Stimulated activated CD4-positive, alpha-beta T cell treated with anti-CD3 and anti-CD28 coated beads, Interleukin-2, amount 100 ng/mL, for 24 hours (primary cell): Measurements from ENCODE around the gene VAV1.
A peak's percentile ranks its signal among the peaks of the same experiment; 100 is the strongest.
"Not testable (repeated sequence)": the region's sequence is repeated elsewhere in the genome, so short reads cannot be mapped to it uniquely, and the experiment has no call there.

ENCODE experiments used
- DNase-seq, 2 donors: peaks; one replicate each; pipeline ENCODE4 v3.0.0-alpha.2; 2020

The VAV1 gene

DNA sequence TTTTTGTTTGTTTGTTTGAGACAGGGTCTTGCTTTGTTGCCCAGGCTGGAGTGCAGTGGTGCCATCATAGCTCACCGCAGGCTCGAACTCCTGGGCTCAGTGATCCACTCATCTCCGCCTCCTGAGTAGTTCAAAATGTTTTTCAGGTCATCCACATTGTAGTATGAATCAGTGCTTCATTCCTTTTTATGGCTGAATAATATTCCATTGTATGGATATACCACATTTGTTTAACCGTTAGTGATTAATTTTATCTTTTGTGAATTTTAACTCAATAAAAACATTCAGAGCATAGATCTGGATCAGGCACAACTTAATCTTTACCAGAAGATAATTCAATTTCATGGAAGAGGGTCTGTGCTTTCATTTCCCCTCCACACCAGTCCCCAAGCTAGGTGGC is 47.7 kb downstream of the VAV1 start:
- DNase-seq, result no peak

DNA sequence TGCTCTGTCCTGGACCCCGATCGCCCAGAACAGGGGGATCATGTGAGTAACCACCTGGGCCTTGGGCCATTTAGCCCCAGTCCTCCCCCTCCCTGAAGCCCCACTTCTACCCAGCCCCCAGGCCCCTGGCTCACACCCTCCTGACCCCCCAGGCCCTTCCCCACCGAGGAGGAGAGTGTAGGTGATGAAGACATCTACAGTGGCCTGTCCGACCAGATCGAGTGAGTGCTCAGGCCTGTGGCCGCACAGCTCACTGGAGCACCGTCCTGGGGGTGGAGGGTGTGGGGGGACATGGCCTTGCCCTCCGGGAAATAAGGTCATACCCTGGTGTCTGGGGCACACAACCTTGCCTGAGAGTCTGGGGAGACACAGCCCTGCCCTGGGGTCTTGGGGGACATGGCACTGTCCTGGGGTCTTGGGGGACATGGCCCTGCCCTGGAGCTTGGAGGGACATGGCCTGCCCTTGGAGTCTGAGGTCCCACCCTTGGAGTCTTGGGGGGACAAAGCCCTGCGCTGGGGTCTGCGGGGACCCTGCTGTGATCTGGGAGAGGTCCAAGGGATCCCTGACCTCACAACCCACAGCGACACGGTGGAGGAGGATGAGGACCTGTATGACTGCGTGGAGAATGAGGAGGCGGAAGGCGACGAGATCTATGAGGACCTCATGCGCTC is 49.3 kb downstream of the VAV1 start:
- no peak for DNase-seq

DNA sequence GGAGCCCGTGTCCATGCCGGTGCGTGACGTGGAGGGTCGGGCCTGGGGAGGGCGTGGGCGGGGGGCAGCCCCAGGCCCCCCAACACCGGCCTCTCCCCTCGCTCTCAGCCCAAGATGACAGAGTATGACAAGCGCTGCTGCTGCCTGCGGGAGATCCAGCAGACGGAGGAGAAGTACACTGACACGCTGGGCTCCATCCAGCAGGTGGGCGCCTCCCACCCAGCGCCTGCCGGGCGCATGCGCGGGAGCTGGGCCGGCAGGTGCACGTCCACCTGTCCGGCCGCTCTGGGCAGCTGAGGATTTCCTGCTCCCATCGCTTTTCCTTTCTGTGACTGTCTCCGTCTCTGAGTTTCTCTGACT is 49.8 kb downstream of the VAV1 start:
- no peak for DNase-seq

DNA sequence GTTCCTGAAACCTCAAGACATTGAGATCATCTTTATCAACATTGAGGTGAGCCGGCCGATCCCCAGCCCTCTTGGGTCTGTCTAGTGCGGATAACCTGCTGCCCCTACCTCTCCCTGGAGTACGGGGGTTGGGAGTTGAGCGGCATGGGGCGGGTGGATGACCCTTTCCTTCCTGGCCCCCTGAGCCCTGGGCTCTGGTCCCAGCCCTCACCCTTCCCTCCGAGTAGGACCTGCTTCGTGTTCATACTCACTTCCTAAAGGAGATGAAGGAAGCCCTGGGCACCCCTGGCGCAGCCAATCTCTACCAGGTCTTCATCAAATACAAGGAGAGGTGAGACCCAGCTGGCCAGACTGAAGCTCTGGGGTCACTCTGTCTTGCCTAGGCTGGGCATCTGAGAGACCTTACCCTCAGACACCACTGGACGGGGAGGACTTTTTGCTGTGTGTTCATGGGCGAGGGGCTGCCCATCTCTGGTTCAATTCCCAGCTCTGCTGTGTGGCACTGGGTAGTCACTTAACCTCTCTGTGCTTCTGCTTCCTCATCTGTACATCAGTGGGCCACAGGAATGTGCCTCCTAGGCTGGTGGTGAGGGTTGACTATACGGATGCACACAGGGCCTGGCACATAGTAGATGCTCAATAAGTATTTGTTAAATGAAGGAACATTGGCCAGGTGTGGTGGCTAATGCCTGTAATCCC is 52.7 kb downstream of the VAV1 start:
- no peak for DNase-seq

DNA sequence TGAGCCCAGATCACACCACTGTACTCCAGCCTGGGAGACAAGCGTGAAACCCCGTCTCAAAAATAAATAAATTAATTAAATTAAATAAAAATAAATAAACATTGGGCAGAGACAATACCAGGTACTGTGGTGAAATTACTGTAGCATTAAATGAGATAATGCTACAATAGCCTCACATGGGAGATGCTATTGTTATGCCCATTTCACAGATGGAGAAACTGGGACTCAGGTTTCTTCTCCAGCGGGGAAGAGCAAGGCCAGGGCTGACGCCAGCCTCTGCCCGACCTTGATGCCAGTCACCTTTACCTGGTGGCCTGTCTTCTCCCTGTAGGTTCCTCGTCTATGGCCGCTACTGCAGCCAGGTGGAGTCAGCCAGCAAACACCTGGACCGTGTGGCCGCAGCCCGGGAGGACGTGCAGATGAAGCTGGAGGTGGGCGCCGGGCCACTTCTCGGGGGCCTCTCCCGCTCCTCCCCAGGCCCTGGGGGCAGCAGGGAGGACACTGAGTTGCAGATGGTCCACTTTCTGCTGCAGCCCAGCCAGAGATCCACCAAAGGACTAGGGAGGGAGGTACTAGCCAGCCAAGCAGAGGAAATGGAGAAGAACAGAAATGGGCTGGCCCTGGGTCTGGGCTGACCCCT is 53.9 kb downstream of the VAV1 start:
- DNase-seq, result no peak

DNA sequence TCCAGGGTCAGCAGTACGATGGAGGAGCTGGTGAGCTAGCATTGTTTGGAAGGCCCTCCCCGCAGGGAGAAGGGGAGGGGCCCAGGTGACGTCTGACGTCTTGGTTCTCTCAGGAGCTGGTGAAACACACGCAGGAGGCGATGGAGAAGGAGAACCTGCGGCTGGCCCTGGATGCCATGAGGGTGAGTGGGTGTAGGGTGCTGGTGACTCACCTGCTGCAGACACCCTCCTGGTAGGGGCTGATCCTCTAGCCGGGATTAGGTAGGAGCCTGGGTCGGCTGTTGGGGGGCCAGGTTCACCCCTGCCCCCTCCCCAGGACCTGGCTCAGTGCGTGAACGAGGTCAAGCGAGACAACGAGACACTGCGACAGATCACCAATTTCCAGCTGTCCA is 55.8 kb downstream of the VAV1 start:
- DNase-seq, result no peak

DNA sequence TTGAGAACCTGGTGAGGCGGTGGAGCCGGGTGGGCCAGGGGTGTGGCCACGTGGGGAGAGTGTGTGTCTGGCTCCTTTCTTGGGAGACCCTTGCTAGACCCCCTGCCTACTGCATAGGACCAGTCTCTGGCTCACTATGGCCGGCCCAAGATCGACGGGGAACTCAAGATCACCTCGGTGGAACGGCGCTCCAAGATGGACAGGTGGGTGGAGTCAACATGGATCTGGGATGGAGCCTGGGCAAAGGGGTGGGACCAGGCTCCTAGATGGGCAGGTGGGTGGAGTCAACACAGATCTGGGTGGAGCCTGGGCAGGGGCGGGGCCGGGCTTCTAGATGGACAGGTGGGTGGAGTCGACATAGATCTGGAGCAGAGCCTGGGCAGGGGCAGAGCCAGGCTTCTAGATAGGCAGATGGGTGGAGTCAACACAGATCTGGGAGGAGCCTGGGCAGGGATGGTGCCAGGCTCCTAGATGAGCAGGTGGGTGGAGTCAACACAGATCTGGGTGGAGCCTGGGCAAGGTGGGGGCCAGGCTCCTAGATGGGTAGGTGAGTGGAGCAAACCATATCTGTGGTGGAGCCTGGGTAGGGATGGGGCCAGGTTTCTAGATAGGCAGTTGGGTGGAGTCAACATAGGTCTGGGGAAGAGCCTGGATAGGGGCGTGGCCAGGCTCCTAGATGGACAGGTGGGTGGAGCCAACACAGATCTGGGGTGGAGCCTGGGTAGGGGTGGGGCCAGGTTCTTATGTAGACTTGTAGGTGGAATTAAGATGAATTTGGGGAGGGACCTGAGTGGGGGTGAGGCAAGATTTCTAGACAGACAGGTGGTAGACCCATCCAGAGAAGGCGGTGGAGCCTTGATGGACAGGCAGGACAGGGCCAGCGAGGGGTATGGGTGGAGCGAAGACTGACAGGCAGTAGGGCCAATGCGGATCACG is 56.5 kb downstream of the VAV1 start:
- DNase-seq, result peak; percentile 48 to 63

DNA sequence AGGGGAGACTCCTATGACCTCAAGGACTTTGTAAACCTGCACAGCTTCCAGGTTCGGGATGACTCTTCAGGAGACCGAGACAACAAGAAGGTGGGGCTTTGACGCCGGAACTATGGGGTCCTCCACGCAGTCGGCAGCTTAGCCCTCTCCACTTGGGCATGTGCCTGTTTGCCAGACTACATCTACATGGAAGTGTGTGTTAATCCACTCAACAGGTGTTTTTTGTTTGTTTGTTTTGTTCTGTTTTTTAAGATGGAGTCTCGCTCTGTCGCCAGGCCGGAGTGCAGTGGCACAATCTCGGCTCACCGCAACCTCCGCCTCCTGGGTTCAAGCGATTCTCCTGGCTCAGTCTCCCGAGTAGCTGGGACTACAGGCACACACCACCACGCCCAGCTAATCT is 57.3 kb downstream of the VAV1 start:
- DNase-seq, result not testable (repeated sequence)

DNA sequence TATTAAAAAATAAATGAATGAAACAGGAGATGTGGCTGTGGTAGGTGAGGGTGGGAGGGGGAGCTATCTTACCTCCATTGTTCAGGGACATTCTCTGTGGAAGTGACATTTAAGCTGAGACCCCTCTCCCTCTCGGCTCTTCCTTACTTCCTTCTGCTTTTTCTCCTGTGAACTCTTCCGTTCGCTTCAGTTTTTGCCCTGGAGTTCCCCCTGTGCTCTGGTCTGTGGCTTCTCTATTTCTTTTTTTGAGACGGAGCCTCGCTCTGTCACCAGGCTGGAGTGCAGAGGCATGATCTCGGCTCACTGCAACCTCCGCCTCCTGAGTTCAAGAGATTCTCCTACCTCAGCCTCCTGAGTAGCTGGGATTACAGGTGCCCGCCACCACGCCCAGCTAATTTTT is 58.6 kb downstream of the VAV1 start:
- not testable (repeated sequence) for DNase-seq

DNA sequence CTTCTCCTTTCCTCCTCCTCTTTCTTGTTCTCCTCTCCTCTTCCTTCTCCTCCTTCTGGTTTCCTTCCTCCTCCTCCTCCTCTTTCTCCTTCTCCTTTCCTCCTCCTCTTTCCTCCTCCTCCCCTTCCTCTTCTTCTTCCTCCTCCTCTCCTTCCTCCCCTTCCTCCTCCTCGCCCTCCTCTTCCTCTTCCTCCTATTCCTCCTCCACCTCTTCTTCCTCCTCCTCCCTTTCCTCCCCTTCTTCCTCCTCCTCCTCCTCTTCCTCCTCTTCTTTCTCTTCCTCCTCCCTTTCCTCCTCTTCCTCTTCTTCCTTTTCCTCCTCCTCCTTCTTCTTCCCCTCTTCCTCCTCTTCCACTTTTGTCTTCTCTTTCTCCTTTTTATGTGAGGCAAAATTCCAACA is 59.9 kb downstream of the VAV1 start:
- no peak for DNase-seq

DNA sequence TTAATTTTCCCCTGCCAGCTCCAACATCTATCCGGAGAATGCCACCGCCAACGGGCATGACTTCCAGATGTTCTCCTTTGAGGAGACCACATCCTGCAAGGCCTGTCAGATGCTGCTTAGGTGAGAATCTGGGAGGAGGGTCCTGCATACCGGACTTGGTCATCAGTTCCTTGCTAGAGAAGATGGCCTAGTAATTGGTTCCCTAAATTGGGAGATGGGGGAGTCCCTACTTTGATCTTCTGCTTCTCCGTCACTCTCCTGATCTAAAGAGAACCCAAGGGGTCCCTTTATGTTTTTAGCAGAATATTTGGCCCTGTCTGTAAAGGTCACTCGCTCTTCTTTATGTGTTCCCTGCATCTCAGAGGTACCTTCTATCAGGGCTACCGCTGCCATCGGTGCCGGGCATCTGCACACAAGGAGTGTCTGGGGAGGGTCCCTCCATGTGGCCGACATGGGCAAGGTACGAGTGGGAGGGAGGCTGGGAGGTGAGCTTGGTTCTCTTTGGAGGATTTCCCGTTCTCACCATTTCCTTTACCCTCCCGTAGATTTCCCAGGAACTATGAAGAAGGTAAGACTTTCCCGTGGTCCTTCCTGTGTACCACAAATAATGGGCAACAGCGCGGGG is 60.8 kb downstream of the VAV1 start:
- DNase-seq, result no peak

DNA sequence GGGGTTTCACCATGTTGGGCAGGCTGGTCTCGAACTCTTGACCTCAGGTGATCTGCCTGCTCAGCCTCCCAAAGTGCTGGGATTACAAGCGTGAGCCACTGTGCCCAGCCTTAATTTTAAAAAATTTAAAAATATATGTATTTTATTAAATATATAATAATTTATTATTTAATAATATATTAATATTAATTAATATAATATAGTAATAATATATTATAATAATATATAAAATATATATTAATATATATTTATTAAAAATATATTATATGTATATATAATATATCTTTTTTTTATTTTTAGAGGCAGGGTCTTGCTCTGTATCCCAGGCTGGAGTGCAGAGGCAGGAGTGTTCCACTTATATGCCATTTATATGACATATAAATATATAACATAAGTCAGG is 61.9 kb downstream of the VAV1 start:
- DNase-seq, result no peak

DNA sequence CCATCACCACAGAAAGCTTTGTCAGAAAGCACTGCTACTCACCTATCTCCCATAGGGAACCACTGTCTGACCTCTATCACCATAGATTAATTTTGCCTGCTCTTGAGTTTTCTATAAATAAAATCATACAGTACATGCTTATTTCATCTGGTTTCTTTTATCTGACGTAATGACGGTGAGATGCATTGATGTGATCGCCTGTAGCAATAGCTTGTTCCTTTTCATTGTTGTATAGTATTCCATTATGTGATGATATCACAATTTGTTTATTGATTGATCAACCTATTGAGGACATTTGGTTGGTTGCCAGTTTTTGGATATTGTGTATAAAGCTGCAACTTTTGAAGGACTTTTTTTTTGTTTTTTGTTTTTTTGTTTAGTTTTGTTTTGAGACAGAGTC is 63.0 kb downstream of the VAV1 start:
- no peak for DNase-seq

DNA sequence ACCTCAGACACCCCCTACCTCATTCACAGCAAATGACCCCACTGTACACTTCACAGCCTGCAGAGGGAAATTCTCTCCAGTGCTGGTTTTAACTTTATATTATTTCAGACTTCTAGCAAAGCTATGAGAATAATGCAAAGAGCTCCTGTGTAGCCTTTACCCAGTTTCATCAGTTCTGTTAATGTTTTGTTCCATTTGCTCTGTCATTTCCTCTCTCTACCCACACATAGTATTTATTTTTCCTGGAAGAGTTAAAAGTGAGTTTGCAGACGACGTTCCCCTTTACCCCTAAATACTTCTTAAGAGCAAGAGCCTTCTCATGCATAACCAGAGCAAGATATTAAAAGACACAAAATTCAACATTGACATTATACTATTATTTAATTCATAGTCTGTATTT is 65.0 kb downstream of the VAV1 start:
- DNase-seq, result no peak

DNA sequence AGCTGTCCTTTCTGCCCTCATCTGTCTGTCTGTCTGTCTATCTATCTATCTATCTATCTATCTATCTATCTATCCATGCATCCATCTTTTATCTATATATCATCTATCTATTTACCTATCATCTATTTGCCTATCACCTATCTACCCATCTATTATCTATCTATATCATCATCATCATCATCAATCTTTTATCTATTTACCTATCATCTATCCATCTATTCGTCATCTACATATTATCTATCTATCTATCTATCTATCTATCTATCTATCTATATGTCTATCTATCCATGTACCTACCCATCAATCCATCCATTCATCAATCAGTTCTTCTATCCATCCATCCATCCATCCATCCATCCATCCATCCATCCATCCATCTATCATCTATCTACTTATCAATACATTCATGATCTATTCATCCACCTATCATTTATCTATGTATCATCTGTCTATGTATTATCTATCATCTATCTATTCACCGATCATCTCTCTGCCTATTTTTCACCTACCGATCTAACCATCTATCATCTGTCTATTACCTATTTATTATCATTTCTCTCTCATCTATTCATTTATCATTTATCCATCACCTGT is 65.7 kb downstream of the VAV1 start:
- DNase-seq, result no peak

DNA sequence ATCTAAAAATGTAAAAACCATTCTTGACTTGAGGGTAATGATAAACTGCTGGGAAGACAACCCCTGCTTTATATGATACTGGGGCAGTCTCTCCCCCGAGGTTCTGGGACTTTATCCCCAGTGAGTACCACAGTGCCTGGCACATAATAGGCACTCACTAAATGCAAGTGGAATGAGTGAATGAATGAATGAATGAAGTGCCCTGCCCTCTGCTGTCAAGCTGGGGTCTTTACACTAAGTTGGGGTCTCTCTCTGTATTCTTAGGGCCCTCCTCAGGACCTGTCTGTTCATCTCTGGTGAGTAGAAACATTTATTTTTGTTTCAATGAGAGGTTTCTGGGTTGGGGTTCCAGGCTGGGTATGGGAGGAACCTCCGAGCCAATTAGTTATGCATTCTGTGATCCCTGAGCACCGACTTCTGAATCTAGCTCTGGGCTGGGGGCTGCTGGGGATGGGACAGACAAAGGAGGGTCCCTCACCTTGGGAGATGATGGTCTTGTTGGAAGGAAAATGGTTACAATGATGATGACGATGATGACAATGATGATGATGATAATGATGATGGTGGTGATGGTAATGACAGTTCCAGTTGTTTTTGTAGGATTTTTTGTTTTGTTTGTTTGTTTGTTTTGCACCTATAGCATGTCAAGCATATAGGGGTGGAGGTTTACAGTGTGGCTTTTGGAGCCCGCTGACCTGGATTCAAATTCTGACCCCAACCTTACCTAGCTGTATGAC is 70.5 kb downstream of the VAV1 start:
- no peak for DNase-seq

DNA sequence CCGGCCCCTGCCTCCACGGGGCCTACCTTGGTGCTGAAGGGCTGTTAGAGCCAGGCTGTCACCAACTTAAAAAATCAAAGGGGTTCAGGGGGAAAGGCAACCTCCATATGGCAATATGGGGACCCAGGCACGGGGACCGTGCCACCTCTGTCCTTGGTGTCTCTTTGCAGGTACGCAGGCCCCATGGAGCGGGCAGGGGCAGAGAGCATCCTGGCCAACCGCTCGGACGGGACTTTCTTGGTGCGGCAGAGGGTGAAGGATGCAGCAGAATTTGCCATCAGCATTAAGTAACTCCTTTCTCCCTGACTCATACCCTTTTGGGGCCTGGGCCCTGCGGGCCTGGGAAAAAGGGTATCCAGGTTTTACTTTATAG is 75.3 kb downstream of the VAV1 start:
- DNase-seq, result no peak

DNA sequence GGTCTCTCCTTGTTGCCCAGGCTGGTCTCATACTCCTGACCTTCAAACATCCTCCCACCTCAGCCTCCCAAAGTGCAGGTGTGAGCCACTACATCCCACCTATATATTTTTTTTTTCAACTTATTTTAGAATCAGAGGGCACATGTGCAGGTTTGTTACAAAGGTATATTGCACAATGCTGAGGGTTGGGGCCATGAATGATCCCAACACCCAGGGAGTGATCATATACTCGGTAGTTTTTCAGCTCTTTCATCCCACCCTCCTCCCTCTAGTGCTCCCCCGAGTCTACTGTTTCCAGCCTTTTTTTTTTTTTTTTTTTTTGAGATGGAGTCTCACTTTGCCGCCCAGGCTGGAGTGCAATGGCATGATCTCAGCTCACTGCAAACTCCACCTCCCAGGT is 76.5 kb downstream of the VAV1 start:
- no peak for DNase-seq

DNA sequence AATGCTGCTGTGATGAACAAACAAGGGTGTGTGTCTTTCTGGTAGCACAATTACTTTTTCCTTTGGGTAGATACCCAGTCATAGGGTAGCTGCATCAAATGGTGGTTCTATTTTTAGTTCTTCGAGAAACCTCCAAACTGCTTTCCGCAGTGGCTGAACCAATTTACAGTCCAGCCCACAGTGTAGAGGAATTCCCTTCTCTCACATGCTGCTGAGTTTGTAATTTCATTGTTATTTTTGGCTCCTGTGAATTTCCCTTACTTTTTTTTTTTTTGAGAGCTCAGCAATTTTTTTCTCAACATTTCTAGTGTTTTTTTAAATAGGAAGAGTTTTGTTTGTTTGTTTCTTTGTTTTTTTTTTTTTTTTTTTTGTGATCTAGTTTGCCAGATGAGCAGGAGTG is 77.4 kb downstream of the VAV1 start:
- no peak for DNase-seq

DNA sequence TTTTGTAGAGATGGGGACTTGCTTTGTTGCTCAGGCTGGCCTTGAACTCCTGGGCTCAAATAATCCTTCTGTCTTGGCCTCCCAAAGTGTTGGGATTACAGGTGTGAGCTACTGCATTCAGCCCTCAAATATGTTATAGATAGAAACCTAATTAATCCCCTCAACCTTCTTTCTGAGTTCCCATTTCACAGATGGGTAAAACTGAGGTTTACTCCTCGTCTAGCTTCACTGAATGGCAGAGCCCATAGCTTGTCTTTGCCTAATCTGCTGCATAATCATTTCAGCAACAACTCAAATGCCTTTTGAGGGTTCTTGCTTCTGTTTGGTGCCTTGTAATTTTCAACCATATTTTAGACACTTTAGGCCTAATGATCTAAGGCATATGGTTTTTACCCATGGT is 78.9 kb downstream of the VAV1 start:
- no peak for DNase-seq

DNA sequence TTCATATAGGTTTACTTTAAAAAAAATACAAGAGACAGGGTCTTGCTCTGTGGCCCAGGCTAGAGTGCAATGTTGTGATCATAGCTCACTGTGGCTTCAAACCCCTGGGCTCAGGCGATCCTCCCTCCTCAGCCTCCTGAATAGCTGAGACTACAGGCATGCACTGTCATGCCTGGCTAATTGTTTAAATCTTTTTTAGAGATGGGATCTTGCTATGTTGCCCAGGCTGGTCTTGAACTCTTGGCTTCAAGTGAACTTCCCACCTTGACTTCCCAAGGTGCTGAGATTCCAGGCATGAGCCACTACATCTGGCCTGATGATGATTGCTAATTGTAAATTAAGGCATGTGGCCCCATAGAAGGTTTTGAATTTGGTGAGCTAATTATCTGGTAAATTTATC is 79.5 kb downstream of the VAV1 start:
- no peak for DNase-seq

DNA sequence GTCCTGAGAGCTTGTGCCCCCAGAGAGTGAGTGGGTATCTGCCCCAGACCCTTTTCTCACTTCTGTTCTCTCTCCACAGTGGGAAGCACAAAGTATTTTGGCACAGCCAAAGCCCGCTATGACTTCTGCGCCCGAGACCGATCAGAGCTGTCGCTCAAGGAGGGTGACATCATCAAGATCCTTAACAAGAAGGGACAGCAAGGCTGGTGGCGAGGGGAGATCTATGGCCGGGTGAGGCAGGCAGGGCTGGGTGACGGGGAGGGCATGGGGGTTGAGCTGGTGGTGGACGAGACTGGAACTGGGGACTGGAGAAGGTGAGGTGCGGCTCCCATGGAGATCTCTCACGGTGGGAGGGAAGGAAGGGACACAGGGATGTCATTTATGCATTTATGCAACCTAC is 81.4 kb downstream of the VAV1 start:
- DNase-seq, result no peak
